ENCODE measurements around the gene DNM1L.

GRCh38 chr12:32706335-32707024, 27.4 kb downstream of the DNM1L start:
- TF ChIP-seq CTCF (conservative IDR thresholded peaks at IDR 0.05) (no peak), ZFX (IDR thresholded peaks at IDR 0.05) (no peak)
